A673 (cell line): ENCODE measurements around the gene PTGES3.

Source experiments
- EZH2 ChIP-seq: fragments of 200-600 bp; sonication (generic); IDR thresholded peaks from 2 replicates; pipeline ENCODE4 v1.6.1; 2017; ENCODE audit warnings: borderline replicate concordance, low read depth, mild to moderate bottlenecking, mixed read lengths, antibody characterized with exemption, low read length; ENCODE audit not compliant: poor library complexity, severe bottlenecking
- TF ChIP-seq, protein P1 (sequence below): fragments of 300-800, 200-600 bp; sonication (generic); conservative IDR thresholded peaks from 2 replicates; pipeline ENCODE4 v1.5.1; 2017; ENCODE audit warnings: low read depth, mild to moderate bottlenecking, antibody characterized with exemption, low read length, moderate library complexity, mixed read lengths

DNA sequence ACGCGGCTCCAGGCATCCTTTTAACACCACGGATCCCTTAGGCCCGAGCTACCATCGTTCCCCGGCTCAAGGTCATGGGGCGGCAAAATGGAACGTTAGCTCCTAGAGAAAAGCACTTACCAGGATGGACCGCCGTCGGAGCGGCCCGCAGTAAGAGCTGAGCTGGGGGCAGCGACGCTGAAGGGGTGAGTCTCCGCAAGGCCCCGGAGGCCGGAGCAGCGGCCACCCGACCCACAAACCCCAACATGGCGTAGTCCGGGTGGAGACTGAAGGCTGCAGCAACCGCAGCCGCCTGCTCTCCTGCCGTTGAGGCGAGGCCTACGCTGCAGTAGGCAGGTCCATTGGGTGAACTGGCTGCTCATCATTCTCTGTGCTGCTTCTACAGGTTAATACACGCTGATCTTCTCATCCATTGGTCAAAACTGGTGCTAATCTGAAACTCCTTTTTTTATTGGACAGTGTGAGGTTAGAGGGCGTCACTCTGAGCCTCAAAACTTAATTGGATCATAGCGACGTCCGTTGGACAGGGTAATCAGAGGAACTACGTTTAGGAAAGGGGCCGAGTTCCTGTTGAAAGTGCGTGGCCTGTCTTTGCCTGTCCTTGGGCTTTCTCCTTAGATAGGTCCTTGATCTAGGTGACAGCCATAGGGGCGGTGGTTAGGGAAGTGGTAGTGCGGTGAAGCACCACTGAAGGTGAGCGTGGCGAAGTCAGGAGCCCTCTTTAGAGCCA lies 42.2 kb downstream of the PTGES3 start, which contains the start of gene ATP5F1B:
- TF ChIP-seq, protein P1, sequence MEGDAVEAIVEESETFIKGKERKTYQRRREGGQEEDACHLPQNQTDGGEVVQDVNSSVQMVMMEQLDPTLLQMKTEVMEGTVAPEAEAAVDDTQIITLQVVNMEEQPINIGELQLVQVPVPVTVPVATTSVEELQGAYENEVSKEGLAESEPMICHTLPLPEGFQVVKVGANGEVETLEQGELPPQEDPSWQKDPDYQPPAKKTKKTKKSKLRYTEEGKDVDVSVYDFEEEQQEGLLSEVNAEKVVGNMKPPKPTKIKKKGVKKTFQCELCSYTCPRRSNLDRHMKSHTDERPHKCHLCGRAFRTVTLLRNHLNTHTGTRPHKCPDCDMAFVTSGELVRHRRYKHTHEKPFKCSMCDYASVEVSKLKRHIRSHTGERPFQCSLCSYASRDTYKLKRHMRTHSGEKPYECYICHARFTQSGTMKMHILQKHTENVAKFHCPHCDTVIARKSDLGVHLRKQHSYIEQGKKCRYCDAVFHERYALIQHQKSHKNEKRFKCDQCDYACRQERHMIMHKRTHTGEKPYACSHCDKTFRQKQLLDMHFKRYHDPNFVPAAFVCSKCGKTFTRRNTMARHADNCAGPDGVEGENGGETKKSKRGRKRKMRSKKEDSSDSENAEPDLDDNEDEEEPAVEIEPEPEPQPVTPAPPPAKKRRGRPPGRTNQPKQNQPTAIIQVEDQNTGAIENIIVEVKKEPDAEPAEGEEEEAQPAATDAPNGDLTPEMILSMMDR, result no peak
- no peak for TF ChIP-seq EZH2
